Ishikawa (cell line): ENCODE results near the gene OSGIN1.

Source experiments
- CEBPB ChIP-seq: IDR thresholded peaks from 2 replicates; pipeline ENCODE4 v1.6.1; 2012
- CREB1 ChIP-seq: IDR thresholded peaks from 2 replicates; pipeline ENCODE4 v1.6.1; 2012; ENCODE audit warnings: low read depth
- EGR1 ChIP-seq: IDR thresholded peaks from 2 replicates; pipeline ENCODE4 v1.6.1; 2012
- EP300 ChIP-seq: IDR thresholded peaks from 2 replicates; pipeline ENCODE4 v1.6.1; 2012; ENCODE audit warnings: borderline replicate concordance
- FOXM1 ChIP-seq: IDR thresholded peaks from 2 replicates; pipeline ENCODE4 v1.6.1; 2012; ENCODE audit warnings: low read depth, borderline replicate concordance
- MAX ChIP-seq: IDR thresholded peaks from 2 replicates; pipeline ENCODE4 v1.6.1; 2012
- NFIC ChIP-seq: IDR thresholded peaks from 2 replicates; pipeline ENCODE4 v1.6.1; 2012
- RAD21 ChIP-seq: IDR thresholded peaks from 2 replicates; pipeline ENCODE4 v1.6.1; 2012; ENCODE audit warnings: low read depth
- REST ChIP-seq: IDR thresholded peaks from 2 replicates; pipeline ENCODE4 v1.6.1; 2012; ENCODE audit warnings: low read depth, mild to moderate bottlenecking
- TAF1 ChIP-seq: IDR thresholded peaks from 2 replicates; pipeline ENCODE4 v1.6.1; 2012; ENCODE audit warnings: low read depth, mild to moderate bottlenecking
- TCF12 ChIP-seq: IDR thresholded peaks from 2 replicates; pipeline ENCODE4 v1.6.1; 2012; ENCODE audit warnings: low read depth
- USF1 ChIP-seq: IDR thresholded peaks from 2 replicates; pipeline ENCODE4 v1.6.1; 2012
- YY1 ChIP-seq: IDR thresholded peaks from 2 replicates; pipeline ENCODE4 v1.6.1; 2012; ENCODE audit warnings: low read depth

- TF ChIP-seq REST (no peak), EP300 (no peak), TAF1 (no peak), YY1 (no peak), RAD21 (no peak), TCF12 (no peak), CEBPB (no peak), NFIC (no peak), CREB1 (no peak), MAX (no peak), FOXM1 (no peak), EGR1 (no peak), USF1 (no peak)
Observed at GRCh38 chr16:83932304-83932703, 20.7 kb upstream of the OSGIN1 start.
